ENCODE data around the gene NIPBL.

The NIPBL gene

GRCh38 chr5:36934740-36935356 is 58.3 kb downstream of the NIPBL start:
- TF ChIP-seq, protein P1, sequence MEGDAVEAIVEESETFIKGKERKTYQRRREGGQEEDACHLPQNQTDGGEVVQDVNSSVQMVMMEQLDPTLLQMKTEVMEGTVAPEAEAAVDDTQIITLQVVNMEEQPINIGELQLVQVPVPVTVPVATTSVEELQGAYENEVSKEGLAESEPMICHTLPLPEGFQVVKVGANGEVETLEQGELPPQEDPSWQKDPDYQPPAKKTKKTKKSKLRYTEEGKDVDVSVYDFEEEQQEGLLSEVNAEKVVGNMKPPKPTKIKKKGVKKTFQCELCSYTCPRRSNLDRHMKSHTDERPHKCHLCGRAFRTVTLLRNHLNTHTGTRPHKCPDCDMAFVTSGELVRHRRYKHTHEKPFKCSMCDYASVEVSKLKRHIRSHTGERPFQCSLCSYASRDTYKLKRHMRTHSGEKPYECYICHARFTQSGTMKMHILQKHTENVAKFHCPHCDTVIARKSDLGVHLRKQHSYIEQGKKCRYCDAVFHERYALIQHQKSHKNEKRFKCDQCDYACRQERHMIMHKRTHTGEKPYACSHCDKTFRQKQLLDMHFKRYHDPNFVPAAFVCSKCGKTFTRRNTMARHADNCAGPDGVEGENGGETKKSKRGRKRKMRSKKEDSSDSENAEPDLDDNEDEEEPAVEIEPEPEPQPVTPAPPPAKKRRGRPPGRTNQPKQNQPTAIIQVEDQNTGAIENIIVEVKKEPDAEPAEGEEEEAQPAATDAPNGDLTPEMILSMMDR (IDR thresholded peaks at IDR 0.05; ENCODE audit: borderline replicate concordance, control extremely low read depth, extremely low read depth, insufficient read depth, missing control alignments): no peak
- in situ Hi-C loops (cut with MboI; ENCODE audit: low sequenced_read_pairs, unreplicated experiment): no loop called here
- no peak for DNase-seq (ENCODE audit: low spot score)

DNA sequence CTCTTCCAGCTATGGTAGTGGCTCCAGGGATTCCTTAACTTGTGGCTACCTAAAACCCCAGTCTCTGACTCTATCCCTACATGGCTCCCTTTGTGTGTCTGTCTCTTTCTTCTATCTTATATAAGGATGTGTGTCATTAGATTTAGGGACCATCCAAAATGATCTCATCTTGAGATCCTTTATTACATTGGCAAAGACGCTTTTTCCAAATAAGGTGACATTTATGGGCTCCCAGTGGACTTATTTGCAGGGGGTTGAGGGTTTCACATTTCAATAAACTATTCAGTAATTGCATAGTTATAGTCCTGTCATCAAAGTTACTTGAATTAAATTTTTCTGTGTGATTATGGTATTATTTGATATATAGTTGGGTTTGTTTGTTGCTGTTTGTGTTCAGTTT is 59.2 kb downstream of the NIPBL start:
- TF ChIP-seq, protein P1 (IDR thresholded peaks at IDR 0.05; ENCODE audit: borderline replicate concordance, control extremely low read depth, extremely low read depth, insufficient read depth, missing control alignments): no peak
- no peak for DNase-seq (ENCODE audit: low spot score)
- in situ Hi-C loops (cut with MboI; ENCODE audit: low sequenced_read_pairs, unreplicated experiment): no loop called here

DNA sequence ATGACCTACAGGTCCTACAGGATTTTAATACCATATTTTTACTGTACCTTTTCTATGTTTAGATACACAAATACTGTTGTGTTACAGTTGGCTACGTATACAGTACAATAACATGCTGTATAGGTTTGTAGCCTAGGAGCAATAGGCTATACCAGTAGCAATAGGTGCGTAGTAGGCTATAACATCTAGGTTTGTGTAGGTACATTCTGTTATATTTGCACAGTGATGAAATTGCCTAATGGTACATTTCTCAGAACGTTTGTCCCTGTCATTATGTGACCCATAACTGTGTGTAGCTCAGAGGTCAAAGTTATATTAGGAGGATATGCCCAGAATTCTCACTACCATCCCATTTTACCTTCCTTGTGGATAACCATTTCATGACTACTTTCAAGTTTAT is 59.7 kb downstream of the NIPBL start:
- TF ChIP-seq, protein P1 (IDR thresholded peaks at IDR 0.05; ENCODE audit: borderline replicate concordance, control extremely low read depth, extremely low read depth, insufficient read depth, missing control alignments): no peak
- in situ Hi-C loops (cut with MboI; ENCODE audit: low sequenced_read_pairs, unreplicated experiment): no loop called here
- DNase-seq (ENCODE audit: low spot score): no peak

DNA sequence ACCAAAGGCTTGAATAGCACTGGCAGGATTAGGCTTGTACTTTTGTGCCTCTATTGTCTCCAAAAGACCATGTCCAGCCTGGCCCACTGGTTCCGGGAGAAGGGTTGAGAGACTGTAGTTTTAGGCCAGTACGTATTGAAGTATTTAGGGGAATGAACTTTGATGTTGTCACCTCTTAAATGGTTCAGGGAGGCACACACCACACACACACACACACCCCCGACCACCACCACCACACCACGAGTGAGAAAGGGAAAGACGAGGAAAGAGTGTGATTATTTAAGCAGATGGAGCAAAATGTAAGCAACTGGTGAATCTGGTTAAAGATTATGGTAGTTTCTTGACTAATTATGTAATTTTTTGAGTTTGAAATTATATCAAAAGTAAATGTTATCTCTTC is 61.6 kb downstream of the NIPBL start:
- no peak for DNase-seq (ENCODE audit: low spot score)
- in situ Hi-C loops (cut with MboI; ENCODE audit: low sequenced_read_pairs, unreplicated experiment): no loop called here
- TF ChIP-seq, protein P1 (IDR thresholded peaks at IDR 0.05; ENCODE audit: borderline replicate concordance, control extremely low read depth, extremely low read depth, insufficient read depth, missing control alignments): no peak

DNA sequence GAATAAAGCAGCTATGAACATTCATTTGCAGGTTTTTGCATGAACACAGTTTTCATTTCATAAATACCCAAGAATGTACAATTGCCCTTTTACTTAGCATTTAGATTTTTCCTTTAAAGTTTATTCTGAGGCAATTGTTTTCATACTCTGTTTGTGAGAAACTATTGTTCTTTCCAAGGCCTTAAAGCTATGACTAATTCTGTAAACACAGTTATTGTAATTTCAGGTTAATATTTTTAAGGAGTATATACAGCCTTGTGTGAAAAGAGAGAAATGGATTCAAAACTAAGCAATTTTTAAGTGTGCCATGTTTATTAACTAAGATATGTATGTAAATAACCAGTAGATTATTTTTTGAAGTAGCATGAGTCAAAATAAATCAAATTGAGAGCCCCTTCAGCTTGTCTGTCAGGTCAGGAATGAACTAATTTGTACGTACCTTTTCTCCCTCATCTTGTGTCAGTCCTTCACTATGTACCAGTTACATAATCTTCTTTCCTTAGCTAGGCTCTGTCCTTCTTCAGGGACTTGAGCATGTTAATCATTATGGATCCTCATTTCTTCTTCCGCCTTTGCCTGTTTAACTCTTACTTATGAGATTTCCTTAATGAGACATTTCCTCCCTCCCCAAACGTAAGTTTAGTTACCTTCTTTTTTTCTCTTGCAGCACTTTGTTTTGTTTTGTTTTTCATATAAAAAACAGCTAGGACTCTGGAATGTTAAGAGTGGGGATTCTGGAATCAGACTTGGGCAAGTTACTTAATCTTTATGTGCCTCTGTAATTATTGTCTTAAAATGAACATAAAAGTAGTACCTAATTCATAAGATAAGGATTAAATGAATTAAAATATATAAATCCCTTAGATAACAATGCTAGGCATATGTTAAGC is 63.6 kb downstream of the NIPBL start:
- DNase-seq (ENCODE audit: low spot score): no peak
- in situ Hi-C loops (cut with MboI; ENCODE audit: low sequenced_read_pairs, unreplicated experiment): no loop called here
- TF ChIP-seq, protein P1 (IDR thresholded peaks at IDR 0.05; ENCODE audit: borderline replicate concordance, control extremely low read depth, extremely low read depth, insufficient read depth, missing control alignments): no peak

- TF ChIP-seq, protein P1 (IDR thresholded peaks at IDR 0.05; ENCODE audit: borderline replicate concordance, control extremely low read depth, extremely low read depth, insufficient read depth, missing control alignments): no peak
- in situ Hi-C loops (cut with MboI; ENCODE audit: low sequenced_read_pairs, unreplicated experiment): no loop called here
- DNase-seq (ENCODE audit: low spot score): no peak
Observed at GRCh38 chr5:36943584-36943983, 67.0 kb downstream of the NIPBL start.

Measured in GM13976 (cell line).